HG02943 (cell line): ENCODE measurements around the gene NOP56.

Experiments used
- ATAC-seq: cut with Tn5 transposase; IDR thresholded peaks from one replicate; pipeline ENCODE4 v1.9.1; 2021; ENCODE audit warnings: mild to moderate bottlenecking, low read depth, moderate library complexity; ENCODE audit not compliant: unreplicated experiment

Gene NOP56

GRCh38 chr20:2637246-2637645 is 15.2 kb upstream of the NOP56 start:
- no peak for ATAC-seq

- ATAC-seq: no peak
These were observed 12.2 kb upstream of the NOP56 start for GRCh38 chr20:2640260-2640659.

GRCh38 chr20:2640899-2641298 is 11.5 kb upstream of the NOP56 start:
- ATAC-seq: no peak

- no peak for ATAC-seq
These were observed 8.7 kb upstream of the NOP56 start for GRCh38 chr20:2643708-2644107.

GRCh38 chr20:2652724-2653555 is 508 bp downstream of the NOP56 start:
- ATAC-seq: peak; percentile 39

GRCh38 chr20:2653556-2654383 is 1.3 kb downstream of the NOP56 start:
- ATAC-seq: no peak

- no peak for ATAC-seq
These were observed 2.0 kb downstream of the NOP56 start for GRCh38 chr20:2654384-2654822.

- ATAC-seq: no peak
These were observed 2.4 kb downstream of the NOP56 start for GRCh38 chr20:2654831-2655230.

- ATAC-seq: no peak
These were observed 3.1 kb downstream of the NOP56 start for GRCh38 chr20:2655331-2656116.

- ATAC-seq: no peak
These were observed 4.2 kb downstream of the NOP56 start for GRCh38 chr20:2656471-2657117.

GRCh38 chr20:2657241-2657640 is 4.8 kb downstream of the NOP56 start:
- no peak for ATAC-seq

- no peak for ATAC-seq
These were observed 5.2 kb downstream of the NOP56 start for GRCh38 chr20:2657674-2658073.

- ATAC-seq: no peak
These were observed 6.3 kb downstream of the NOP56 start for GRCh38 chr20:2658414-2659354.

- no peak for ATAC-seq
These were observed 7.1 kb downstream of the NOP56 start for GRCh38 chr20:2659547-2659946.

GRCh38 chr20:2663364-2663886 is 11.0 kb downstream of the NOP56 start:
- ATAC-seq: no peak

GRCh38 chr20:2663887-2664719 is 11.7 kb downstream of the NOP56 start, which contains the start of gene IDH3B:
Gene IDH3B, minus strand, starts transcription at chr20:2664216. Its CDS starts 28 bp downstream, at chr20:2664188.
- peak; percentile 80 for ATAC-seq

- ATAC-seq: no peak
These were observed 19.5 kb downstream of the NOP56 start for GRCh38 chr20:2671977-2672376.

GRCh38 chr20:2672446-2672845 is 20.0 kb downstream of the NOP56 start:
- no peak for ATAC-seq
